ENCODE results near the gene PLAAT3. TPM values are rescaled to one million over a fixed set of nuclear protein-coding genes. Genes with fewer than 3 reads are reported as not detected.

PLAAT3 gene
- total and polyA plus RNA-seq, 2 of the 8 experiments (the other 6 are each of a cell fraction or from before 2014, with no cell fraction given) = 109 to 190 TPM

- TF ChIP-seq USF2 (IDR thresholded peaks at IDR 0.05; ENCODE audit: low read length) (no peak), ATF2 (IDR thresholded peaks at IDR 0.05; ENCODE audit: low read length) (no peak), RFX5 (IDR thresholded peaks at IDR 0.05; ENCODE audit: borderline replicate concordance, low read depth, low read length) (no peak), CTCF (IDR thresholded peaks at IDR 0.05; ENCODE audit: control extremely low read depth in 1 of 3, insufficient read depth in 1 of 3, low read depth in 1 of 3, low read length in 3 of 3) (no peak), MAFK (IDR thresholded peaks at IDR 0.05; ENCODE audit: low read depth, low read length) (no peak), CBX5 (IDR thresholded peaks at IDR 0.05; ENCODE audit: low read depth, low read length) (no peak), POU5F1 (IDR thresholded peaks at IDR 0.05; ENCODE audit: low read depth, low read length) (no peak), BACH1 (IDR thresholded peaks at IDR 0.05; ENCODE audit: low read length) (no peak), NANOG (IDR thresholded peaks at IDR 0.05; ENCODE audit: insufficient read depth, low read depth, low read length, poor library complexity, severe bottlenecking) (no peak), SUZ12 (IDR thresholded peaks at IDR 0.05; ENCODE audit: low read length) (no peak), TEAD4 (IDR thresholded peaks at IDR 0.05; ENCODE audit: low read depth, low read length) (no peak), SP4 (IDR thresholded peaks at IDR 0.05; ENCODE audit: low read length) (no peak), SP1 (IDR thresholded peaks at IDR 0.05; ENCODE audit: low read depth, low read length) (no peak), PHF8 (conservative IDR thresholded peaks at IDR 0.05; ENCODE audit: low read depth, low read length) (no peak), EP300 (IDR thresholded peaks at IDR 0.05; ENCODE audit: borderline replicate concordance in 1 of 2, low read depth in 2 of 2, low read length in 2 of 2) (no peak), GTF2F1 (IDR thresholded peaks at IDR 0.05; ENCODE audit: borderline replicate concordance, low read depth, low read length) (no peak), KDM4A (IDR thresholded peaks at IDR 0.05; ENCODE audit: low read depth, low read length, severe bottlenecking) (peak; percentile 55), EZH2 (IDR thresholded peaks at IDR 0.05; ENCODE audit: low read depth, low read length, severe bottlenecking) (no peak), YY1 (IDR thresholded peaks at IDR 0.05; ENCODE audit: low read depth, low read length) (peak; percentile 86), BRCA1 (IDR thresholded peaks at IDR 0.05; ENCODE audit: low read depth, low read length) (no peak)
Observed at GRCh38 chr11:63614136-63614671, at the start of gene PLAAT3 (continued).
